GM12878 (cell line): ENCODE measurements around the gene AKR1C1. TPM values are rescaled to one million over a fixed set of nuclear protein-coding genes. Genes with fewer than 3 reads are reported as not detected.

Source experiments
- ATAC-seq: fragments of 200-7000 bp; cut with Tn5 transposase; 3 replicates; pipeline ENCODE4 v1.9.1; 2020; ENCODE audit warnings: mild to moderate bottlenecking, moderate library complexity
- BruUV-seq: library from RNA; stranded (reverse); fragments of 400-500 nt; replicated peaks from 2 replicates; lab custom pipeline; 2021; lab: Mats Ljungman, UMichigan
- CTCF ChIA-PET: fragments of 300-600 bp; sonication (Branson Sonifier 250); formaldehyde crosslinking; extraction: SDS; loops from one replicate; lab custom pipeline; 2021; ENCODE audit warnings: inconsistent platforms; lab: Yijun Ruan, JAX
- POLR2A ChIA-PET: fragments of 350-600 bp; formaldehyde crosslinking; extraction: SDS; loops from one replicate; lab custom pipeline; 2021; ENCODE audit warnings: inconsistent platforms; lab: Charles Lee
- RAD21 ChIA-PET: fragments of 300-600 bp; sonication (Branson Sonifier 250); formaldehyde crosslinking; loops from one replicate; lab custom pipeline; 2023; ENCODE audit warnings: antibody characterized with exemption; ENCODE audit not compliant: unreplicated experiment; lab: Charles Lee
- SMC1A ChIA-PET: fragments of 300-600 bp; sonication (Branson Sonifier 250); formaldehyde crosslinking; loops from one replicate; lab custom pipeline; 2023; ENCODE audit not compliant: unreplicated experiment, uncharacterized antibody; lab: Charles Lee
- DNase-seq: peaks from one replicate; pipeline ENCODE4 v3.0.0-alpha.2; 2011; ENCODE audit warnings: low read depth, low spot score
- FAIRE-seq: peaks from 3 replicates; lab custom pipeline; 2011; peaks lifted over from hg19 to GRCh38; lab: Jason Lieb, UNC
- H2AFZ ChIP-seq: 2 replicates; pipeline ENCODE4 v1.6.0; 2011; ENCODE audit warnings: low read depth, low read length, control low read depth; ENCODE audit not compliant: control insufficient read depth
- H3K27ac ChIP-seq: 2 replicates; pipeline ENCODE4 v1.5.1; 2011; ENCODE audit warnings: control low read depth; ENCODE audit not compliant: control insufficient read depth, insufficient read depth
- H3K27me3 ChIP-seq, 2 experiments: replicated peaks in 1 of 2; 2 replicates each; pipeline versions ENCODE4 v1.6.0 to v1.6.1; 2011; ENCODE audit warnings: low read length in 1 of 2; ENCODE audit not compliant: control insufficient read depth in 2 of 2, insufficient read depth in 2 of 2
- H3K36me3 ChIP-seq, 2 experiments: 2 replicates each; pipeline ENCODE4 v1.5.1; 2011; ENCODE audit warnings: low read length in 1 of 2; ENCODE audit not compliant: control insufficient read depth in 2 of 2, insufficient read depth in 2 of 2
- H3K4me1 ChIP-seq: 2 replicates; pipeline ENCODE4 v1.6.1; 2011; ENCODE audit warnings: mild to moderate bottlenecking, low read length, moderate library complexity, mixed read lengths; ENCODE audit not compliant: control insufficient read depth, insufficient read depth
- H3K4me2 ChIP-seq: 2 replicates; pipeline ENCODE4 v1.6.0; 2011; ENCODE audit warnings: control low read depth; ENCODE audit not compliant: control insufficient read depth, insufficient read depth
- H3K4me3 ChIP-seq: fragments of 200-600 bp; sonication (generic); 2 replicates; pipeline ENCODE4 v1.5.1; 2016
- H3K79me2 ChIP-seq: 2 replicates; pipeline ENCODE4 v1.6.0; 2011; ENCODE audit warnings: low read length; ENCODE audit not compliant: control insufficient read depth, insufficient read depth
- H3K9ac ChIP-seq: 2 replicates; pipeline ENCODE4 v1.8.0; 2011; ENCODE audit warnings: low read length, control low read depth, mixed read lengths; ENCODE audit not compliant: control insufficient read depth, insufficient read depth
- H3K9me3 ChIP-seq: replicated peaks from 3 replicates; pipeline ENCODE4 v1.5.1; 2011; ENCODE audit warnings: mild to moderate bottlenecking, low read length; ENCODE audit not compliant: control insufficient read depth, insufficient read depth
- H4K20me1 ChIP-seq: 2 replicates; pipeline ENCODE4 v1.6.0; 2011; ENCODE audit not compliant: control insufficient read depth, insufficient read depth
- BRCA1 ChIP-seq: IDR thresholded peaks from 2 replicates; pipeline ENCODE4 v1.6.1; 2011; ENCODE audit warnings: low read depth, low read length, improper control_type of control experiment
- IRF3 ChIP-seq: fragments of 450-650 bp; IDR thresholded peaks from 2 replicates; pipeline ENCODE4 v1.6.1; 2014; ENCODE audit warnings: mild to moderate bottlenecking
- KAT2A ChIP-seq: conservative IDR thresholded peaks from 2 replicates; pipeline ENCODE4 v1.6.1; 2011; ENCODE audit warnings: low read depth, low read length; ENCODE audit not compliant: control insufficient read depth
- SUZ12 ChIP-seq: fragments of 200-600 bp; sonication (generic); IDR thresholded peaks from one replicate; pipeline ENCODE4 v1.6.1; 2018; ENCODE audit warnings: antibody characterized with exemption, mild to moderate bottlenecking; ENCODE audit not compliant: unreplicated experiment
- WRNIP1 ChIP-seq: IDR thresholded peaks from 2 replicates; pipeline ENCODE4 v1.6.1; 2011; ENCODE audit warnings: low read depth, low read length, improper control_type of control experiment, borderline replicate concordance
- ZNF274 ChIP-seq: IDR thresholded peaks from one replicate; pipeline ENCODE4 v1.8.0; 2011; ENCODE audit not compliant: insufficient read length, insufficient read depth
- WGBS: methylation state at CpG from one replicate; pipeline ENCODE4 v1.1.6; 2016; ENCODE audit warnings: low lambda C conversion rate; ENCODE audit not compliant: insufficient replicate concordance, insufficient coverage; ENCODE audit errors: missing lambda C conversion rate; 5-methylcytosine and 5-hydroxymethylcytosine counted together
- in situ Hi-C: fragments of 300-500 bp; cut with MboI; formaldehyde crosslinking; loops from 9 replicates; pipeline ENCODE4 v1.14.3; 2018; ENCODE audit warnings: mixed read lengths
- intact Hi-C: fragments of 100-400 bp; cut with micrococcal nuclease; formaldehyde crosslinking; loops from one replicate; pipeline ENCODE4 v1.14.2; 2022; ENCODE audit not compliant: unreplicated experiment
- polyA plus RNA-seq, 11 experiments: library from polyadenylated mRNA; depleted of rRNA in 4 of 11; unstranded in 6 of 11; stranded (reverse) in 5 of 11; fragments of >200 nt; fragmentation: Nextera tagmentation in 4 of 11; fragmentation: Illumina TruSeq in 1 of 11; extraction: Ambion mirVana in 4 of 11; extraction: Trizol in 1 of 11; gene quantifications; 1 replicate in 1 of 11; 2 replicates in 10 of 11; pipeline versions ENCODE4 v1.2.1 to v1.2.3, GENCODE V29; 2011 to 2016; ENCODE audit warnings: inconsistent platforms in 2 of 11, missing spikeins in 2 of 11, low read depth in 1 of 11
- total RNA-seq, 4 experiments: library from RNA; depleted of rRNA in 3 of 4; stranded (reverse); fragments of >200 nt in 3 of 4; fragmentation: Illumina TruSeq in 1 of 4; extraction: Trizol in 1 of 4; gene quantifications; 2 replicates each; pipeline versions ENCODE4 v1.2.1 to v1.2.3, GENCODE V29; 2013 to 2021

The AKR1C1 gene
- total and polyA plus RNA-seq, 10 of the 15 experiments (the other 5 are each of a cell fraction or from before 2014, with no cell fraction given), result 0.05 to 1.2 (median 0.35) TPM; not detected in 6

DNA sequence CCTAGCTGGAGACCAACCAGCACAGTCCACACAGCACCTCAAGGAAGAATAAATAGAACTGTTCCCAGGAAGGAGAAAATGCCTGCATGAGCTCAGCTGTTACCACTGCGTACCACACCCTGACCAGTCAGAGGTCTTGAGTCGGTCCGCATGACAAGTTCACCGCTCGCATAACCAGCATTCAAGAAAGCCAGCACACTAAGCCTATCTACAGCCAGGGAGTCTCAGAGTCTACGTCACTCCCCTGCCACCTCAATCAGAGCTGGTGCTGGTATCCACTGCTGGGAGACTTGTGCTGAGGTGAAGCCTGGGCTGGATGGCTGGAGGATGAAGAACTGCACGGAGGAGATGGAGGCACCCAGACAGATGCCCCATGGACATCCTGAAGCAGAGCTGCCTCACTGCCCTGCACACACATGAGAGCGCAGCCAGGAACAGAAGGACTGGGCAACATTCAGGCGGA is 19.6 kb downstream of the AKR1C1 start:
- BruUV-seq, result no TSS peak
- TF ChIP-seq IRF3 (no peak), ZNF274 (no peak), KAT2A (no peak), SUZ12 (no peak), BRCA1 (no peak), WRNIP1 (no peak)
- H3K9me3 ChIP-seq, result no peaks in the 10 kb centered on the region
- FAIRE-seq, result no peak
- ChIA-PET SMC1A (interaction anchor here (0.7 to 1.1 kb wide), 2 partner anchors 133 to 248 kb away, joined by 3 read pairs; no protein-coding TSS in a partner anchor), CTCF (interaction anchor here (3.8 kb wide), 1 partner anchor 133 kb away, joined by 13 read pairs; no protein-coding TSS in a partner anchor), RAD21 (interaction anchor here (0.9 kb wide), 1 partner anchor 640 kb away, joined by 3 read pairs; no protein-coding TSS in a partner anchor), POLR2A (no interaction called here)
- no peaks in the 10 kb centered on the region for H3K4me1 ChIP-seq
- H3K27me3 ChIP-seq, result no peaks in the 10 kb centered on the region
- intact Hi-C loops, result loop anchor here (5.0 kb wide), 1 partner anchor 135 kb away; no protein-coding TSS in a partner anchor
- H3K9ac ChIP-seq, result no peak overlapping the region
- DNase-seq, result no peak
- no peak overlapping the region for H3K27ac ChIP-seq
- H3K4me2 ChIP-seq, result no peak overlapping the region
- H2AFZ ChIP-seq, result no peak overlapping the region
- H3K79me2 ChIP-seq, result no peaks in the 10 kb centered on the region
- in situ Hi-C loops, result no loop called here
- WGBS, result 49% methylated on average over 9 of the region's 9 CpGs
- H4K20me1 ChIP-seq, result no peaks in the 10 kb centered on the region
- H3K36me3 ChIP-seq, result no peaks in the 10 kb centered on the region
- no peak overlapping the region for H3K4me3 ChIP-seq
- ATAC-seq, result no peak
